Psoas muscle (tissue), 8 donors: Measurements from ENCODE around the gene TWIST1. TPM values are rescaled to one million over a fixed set of nuclear protein-coding genes. Genes with fewer than 3 reads are reported as not detected.

Experiments used
- ATAC-seq, 4 donors: fragments of 200-7000 bp; cut with Tn5 transposase; one replicate each; pipeline ENCODE4 v1.9.1; 2020; ENCODE audit warnings: moderate library complexity in 3 of 4, mild to moderate bottlenecking in 2 of 4
- DNase-seq, 2 donors: peaks; one replicate each; pipeline ENCODE4 v3.0.0-alpha.2; 2020
- H3K27ac ChIP-seq: fragments of 200-600 bp; one replicate; pipeline ENCODE4 v1.8.0; 2022
- H3K27me3 ChIP-seq, 3 donors: fragments of 200-600 bp in 1 of 3; one replicate each; pipeline versions ENCODE4 v1.6.1 to v1.8.0; 2013 to 2022; ENCODE audit warnings: low read length in 2 of 3, mild to moderate bottlenecking in 2 of 3, moderate library complexity in 1 of 3; ENCODE audit not compliant: insufficient read depth in 3 of 3
- H3K36me3 ChIP-seq, 2 donors: fragments of 200-600 bp in 1 of 2; one replicate each; pipeline versions ENCODE4 v1.6.1 to v1.8.0; 2013 to 2022; ENCODE audit warnings: low read depth in 1 of 2, mild to moderate bottlenecking in 1 of 2, moderate library complexity in 1 of 2; ENCODE audit not compliant: insufficient read depth in 1 of 2
- H3K4me1 ChIP-seq: fragments of 200-600 bp; one replicate; pipeline ENCODE4 v1.8.0; 2022
- H3K4me3 ChIP-seq: fragments of 200-600 bp; one replicate; pipeline ENCODE4 v1.8.0; 2022; ENCODE audit warnings: mild to moderate bottlenecking
- H3K9me3 ChIP-seq: fragments of 200-600 bp; one replicate; pipeline ENCODE4 v1.8.0; 2022
- WGBS, 3 donors: extraction: QIAGEN DNeasy Blood & Tissue Kit; methylation state at CpG; one replicate each; pipeline versions ENCODE4 v1.1.6 to v1.1.7; 2013; 5-methylcytosine and 5-hydroxymethylcytosine counted together
- intact Hi-C, 2 donors: fragments of 100-400 bp; cut with DNase I; formaldehyde crosslinking; loops; one replicate each; pipeline versions ENCODE4 v1.11.0 to v1.14.2; 2022
- polyA plus RNA-seq, 3 donors: library from polyadenylated mRNA; stranded (reverse); fragments of 200-250 nt; gene quantifications; one replicate each; pipeline ENCODE4 v1.2.3, GENCODE V29; 2013
- total RNA-seq, 4 donors: library from RNA; stranded (reverse); fragmentation: NEBNext Ultra II Directional in 2 of 4; extraction: Animal tissue kit (Norgen Biotek cat#: 25700) in 2 of 4; gene quantifications; one replicate each; pipeline versions ENCODE4 v1.2.1 to v1.2.4, GENCODE V29; 2021 to 2023
- TF ChIP-seq, protein P1 (sequence below): fragments of 200-600 bp; IDR thresholded peaks from one replicate; pipeline ENCODE4 v1.8.0; 2022; ENCODE audit warnings: antibody characterized with exemption
- donor health status: healthy with polysubstance abuse.
- donor health status: DM: no; HTN: no; CAD: no; lungs with moderate emphysema.
- donor health status: Bipolar disorder and iron deficiency.
- donor health status: healthy.
- donor health status: DM: yes; HTN: yes; CAD: no.
- donor health status: DM: no; HTN: no; CAD: no.
- donor health status: DM: no; HTN: no; CAD: no.
- donor health status: DM: yes; HTN: yes; CAD: no.

The TWIST1 gene
- total and polyA plus RNA-seq, 7 donors: 0.20 to 1.1 (median 0.39) TPM; not detected in 1

DNA sequence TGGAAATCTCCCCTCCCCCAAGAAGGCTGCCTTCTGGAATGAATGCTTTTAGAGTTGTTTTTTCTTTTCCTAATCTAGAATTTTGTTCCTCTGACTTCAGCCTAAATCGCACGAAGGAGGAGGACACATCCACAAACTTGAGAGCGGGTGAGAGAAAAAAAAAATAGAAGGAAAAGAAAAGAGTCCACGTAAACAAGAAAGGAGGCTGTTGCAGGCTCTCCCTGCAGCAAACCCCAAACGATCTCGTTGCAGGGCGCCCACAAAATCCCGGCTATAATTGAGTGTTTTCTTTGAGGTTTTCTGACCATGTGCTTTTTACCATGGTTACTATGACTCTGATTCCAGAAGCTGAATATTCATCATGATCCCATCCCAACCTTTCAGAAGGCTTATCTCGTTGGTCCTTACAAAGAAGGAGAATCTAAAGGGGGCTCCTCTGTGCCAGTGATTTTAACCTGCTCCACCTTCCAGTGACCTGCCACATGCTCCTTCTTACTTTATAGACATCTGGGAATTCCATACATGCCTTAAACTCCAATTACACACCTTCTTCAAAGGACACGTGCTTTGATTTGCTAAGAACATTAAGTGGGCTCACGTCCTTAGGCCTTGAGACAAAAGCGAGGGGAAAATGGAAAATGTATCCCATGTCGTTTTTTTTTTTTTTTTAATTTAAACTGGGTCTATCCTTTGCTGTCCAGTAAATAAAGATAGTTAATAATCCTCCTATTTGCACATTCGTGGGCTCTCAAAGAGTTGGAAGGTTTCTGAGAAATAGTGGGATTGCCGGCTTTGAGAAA lies 5.8 kb downstream of the TWIST1 start:
- 61 to 66% (median 62%) methylated on average over 15 of the region's 15 CpGs for WGBS, 3 donors
- Histone ChIP-seq H3K27ac (no peak overlapping the region), H3K4me1 (peaks cover under 1% of the 10 kb centered on the region), H3K36me3 (no peaks in the 10 kb centered on the region), H3K4me3 (no peak overlapping the region), H3K9me3 (no peaks in the 10 kb centered on the region), H3K27me3 (peaks cover 13 to 97% (median 23%) of the 10 kb centered on the region in 3 donors)
- TF ChIP-seq, protein P1, sequence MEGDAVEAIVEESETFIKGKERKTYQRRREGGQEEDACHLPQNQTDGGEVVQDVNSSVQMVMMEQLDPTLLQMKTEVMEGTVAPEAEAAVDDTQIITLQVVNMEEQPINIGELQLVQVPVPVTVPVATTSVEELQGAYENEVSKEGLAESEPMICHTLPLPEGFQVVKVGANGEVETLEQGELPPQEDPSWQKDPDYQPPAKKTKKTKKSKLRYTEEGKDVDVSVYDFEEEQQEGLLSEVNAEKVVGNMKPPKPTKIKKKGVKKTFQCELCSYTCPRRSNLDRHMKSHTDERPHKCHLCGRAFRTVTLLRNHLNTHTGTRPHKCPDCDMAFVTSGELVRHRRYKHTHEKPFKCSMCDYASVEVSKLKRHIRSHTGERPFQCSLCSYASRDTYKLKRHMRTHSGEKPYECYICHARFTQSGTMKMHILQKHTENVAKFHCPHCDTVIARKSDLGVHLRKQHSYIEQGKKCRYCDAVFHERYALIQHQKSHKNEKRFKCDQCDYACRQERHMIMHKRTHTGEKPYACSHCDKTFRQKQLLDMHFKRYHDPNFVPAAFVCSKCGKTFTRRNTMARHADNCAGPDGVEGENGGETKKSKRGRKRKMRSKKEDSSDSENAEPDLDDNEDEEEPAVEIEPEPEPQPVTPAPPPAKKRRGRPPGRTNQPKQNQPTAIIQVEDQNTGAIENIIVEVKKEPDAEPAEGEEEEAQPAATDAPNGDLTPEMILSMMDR: no peak
- intact Hi-C loops: no loop called here
- ATAC-seq (no peak), DNase-seq (no peak)

DNA sequence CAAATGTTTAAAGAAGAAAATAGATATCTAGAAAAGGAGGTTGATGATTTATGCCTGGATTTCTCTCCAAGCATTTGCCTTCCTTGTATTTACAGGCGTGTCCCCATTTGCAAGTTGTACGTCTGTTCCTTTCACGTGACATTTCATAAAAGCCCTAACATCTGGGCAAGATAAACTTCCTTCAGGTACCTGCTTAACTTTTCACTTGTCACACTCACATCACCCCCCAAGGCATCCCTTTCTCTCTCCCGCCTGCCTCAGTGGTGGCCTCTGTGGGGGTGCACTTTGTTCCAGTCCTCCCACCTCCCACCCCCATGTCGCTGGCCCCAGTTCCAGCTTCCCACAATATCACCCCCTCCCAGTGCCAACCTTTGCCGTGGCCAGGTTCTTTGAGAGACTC lies 6.7 kb downstream of the TWIST1 start:
- peaks cover 13 to 97% (median 27%) of the 10 kb centered on the region in 3 donors for H3K27me3 ChIP-seq
- DNase-seq: no peak
- H3K4me1 ChIP-seq: peaks cover 6% of the 10 kb centered on the region
- H3K27ac ChIP-seq: no peak overlapping the region
- no peaks in the 10 kb centered on the region for H3K9me3 ChIP-seq
- intact Hi-C loops: no loop called here
- H3K36me3 ChIP-seq: no peaks in the 10 kb centered on the region
- no peak for ATAC-seq
- TF ChIP-seq, protein P1: no peak
- 55 to 64% (median 56%) methylated on average over 6 of the region's 6 CpGs for WGBS, 3 donors
- H3K4me3 ChIP-seq: no peak overlapping the region

DNA sequence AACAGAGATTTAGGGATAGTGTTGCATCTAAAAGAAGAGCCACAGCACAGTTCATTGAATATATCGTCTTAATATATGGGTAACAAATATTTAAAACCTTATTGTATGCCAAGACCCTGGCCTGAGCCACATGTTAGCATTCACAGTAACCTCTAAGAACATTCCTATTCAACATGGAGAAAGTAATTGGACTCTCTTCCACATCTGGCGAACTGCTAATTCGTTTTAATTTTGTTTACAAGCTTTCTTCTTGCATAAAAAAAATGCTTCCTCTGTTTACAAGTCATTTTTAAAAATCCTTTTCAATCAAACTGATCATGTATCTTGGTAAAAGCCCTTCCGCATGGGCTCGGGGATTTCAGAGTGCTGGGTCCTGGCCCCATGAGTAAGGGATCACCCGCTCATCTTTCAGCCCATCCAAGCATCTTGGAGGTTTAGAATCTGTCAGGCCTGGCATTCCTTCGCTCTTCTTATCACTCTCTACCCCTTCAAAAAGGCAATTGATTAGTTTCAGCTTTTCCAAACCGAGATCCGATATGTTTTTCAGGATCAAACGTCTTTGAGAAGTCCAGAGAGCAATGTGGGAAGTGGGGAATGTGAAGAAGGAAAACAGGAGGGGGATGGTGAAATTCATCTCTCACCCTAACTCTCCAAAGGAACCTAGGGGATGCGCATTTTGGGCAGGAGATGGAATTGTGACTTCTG lies 7.3 kb downstream of the TWIST1 start:
- H3K27me3 ChIP-seq: peaks cover 13 to 97% (median 27%) of the 10 kb centered on the region in 3 donors
- H3K27ac ChIP-seq: no peak overlapping the region
- intact Hi-C loops: no loop called here

DNA sequence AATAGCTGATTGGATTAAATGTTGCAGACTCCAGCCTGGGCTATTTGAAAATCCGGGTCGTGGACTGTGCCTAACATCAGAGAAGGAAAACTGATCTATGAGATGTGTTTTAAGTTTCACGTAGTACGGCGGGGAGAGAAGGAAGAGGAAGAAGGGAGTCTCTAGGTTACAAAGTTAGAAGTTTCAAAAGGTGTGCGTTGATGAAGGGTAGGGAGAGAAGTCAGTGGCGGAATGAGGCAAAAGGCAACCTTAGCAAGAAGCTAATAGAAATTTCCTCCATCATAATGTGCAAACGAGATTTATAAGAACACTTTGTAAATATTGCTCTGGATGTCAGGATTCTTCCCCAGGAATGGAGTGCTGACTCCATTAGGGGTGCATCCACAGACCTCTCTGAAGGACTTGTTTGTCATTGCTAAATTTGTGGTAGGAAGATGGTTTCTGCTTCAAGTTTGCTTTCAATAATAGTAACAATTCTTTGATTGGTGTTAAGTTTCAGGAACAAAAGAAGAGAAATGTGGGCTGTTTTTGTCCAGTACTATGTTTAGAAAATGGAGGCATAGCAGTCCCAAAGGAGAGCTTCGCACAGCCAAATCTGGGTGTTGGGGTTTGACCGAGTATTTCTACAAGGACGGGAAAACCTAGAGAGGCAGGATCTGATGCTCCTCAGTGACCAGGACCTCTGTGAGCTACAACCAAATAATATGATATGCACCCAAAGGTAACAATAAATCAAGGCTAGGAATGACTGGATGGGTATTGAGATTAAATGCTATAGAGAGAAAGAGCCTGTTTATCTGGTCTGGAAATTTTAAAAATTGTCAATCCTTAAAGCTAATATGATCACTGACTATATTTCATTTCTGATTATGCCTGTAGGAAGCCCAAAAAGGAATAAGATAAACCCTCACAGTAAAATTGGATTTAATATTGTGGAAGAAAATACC lies 8.2 kb downstream of the TWIST1 start:
- H3K4me1 ChIP-seq: peaks cover 6% of the 10 kb centered on the region
- peaks cover 13 to 94% (median 27%) of the 10 kb centered on the region in 3 donors for H3K27me3 ChIP-seq
- ATAC-seq (no peak), DNase-seq (no peak)
- no peak overlapping the region for H3K4me3 ChIP-seq
- no peak overlapping the region for H3K27ac ChIP-seq
- WGBS, 3 donors: 51 to 54% (median 54%) methylated on average over 11 of the region's 11 CpGs
- intact Hi-C loops: no loop called here
- H3K9me3 ChIP-seq: no peaks in the 10 kb centered on the region
- TF ChIP-seq, protein P1: no peak
- no peaks in the 10 kb centered on the region for H3K36me3 ChIP-seq

More for the DNA sequence above, 7.3 kb downstream of the TWIST1 start:
- no peak overlapping the region for H3K4me3 ChIP-seq
- no peaks in the 10 kb centered on the region for H3K36me3 ChIP-seq
- H3K9me3 ChIP-seq: no peaks in the 10 kb centered on the region
- TF ChIP-seq, protein P1: no peak
- WGBS, 3 donors: 55 to 62% (median 56%) methylated on average over 11 of the region's 11 CpGs
- DNase-seq (no peak), ATAC-seq (no peak)
- H3K4me1 ChIP-seq: peaks cover 6% of the 10 kb centered on the region
